Caco-2 (cell line): ENCODE measurements around the gene ZDBF2. TPM values are rescaled to one million over a fixed set of nuclear protein-coding genes. Genes with fewer than 3 reads are reported as not detected.

Experiments
- BruUV-seq: library from RNA; stranded (reverse); fragments of 400-500 nt; replicated peaks from 2 replicates; lab custom pipeline; 2021; lab: Mats Ljungman, UMichigan
- CTCF ChIA-PET: fragments of 300-600 bp; sonication (Branson Sonifier 250); formaldehyde crosslinking; loops from one replicate; lab custom pipeline; 2022; ENCODE audit warnings: antibody characterized with exemption; lab: Charles Lee
- POLR2A ChIA-PET: fragments of 300-600 bp; sonication (Branson Sonifier 250); formaldehyde crosslinking; loops from one replicate; lab custom pipeline; 2022; ENCODE audit warnings: antibody characterized with exemption; lab: Charles Lee
- DNase-seq, 2 experiments: peaks; one replicate each; pipeline versions ENCODE4 v3.0.0 to v3.0.0-alpha.2; 2020 to 2022
- H3K27me3 ChIP-seq: replicated peaks from 2 replicates; pipeline ENCODE4 v1.6.0; 2011; ENCODE audit warnings: low read length; ENCODE audit not compliant: control insufficient read depth, insufficient read depth
- H3K36me3 ChIP-seq: 2 replicates; pipeline ENCODE4 v1.5.1; 2011; ENCODE audit warnings: low read length; ENCODE audit not compliant: control insufficient read depth, insufficient read depth
- H3K4me1 ChIP-seq: fragments of 250-450 bp; sonication (Bioruptor Pico); 2 replicates; pipeline ENCODE4 v1.5.1; 2020; ENCODE audit warnings: mild to moderate bottlenecking
- H3K4me3 ChIP-seq: 2 replicates; pipeline ENCODE4 v1.5.1; 2011; ENCODE audit warnings: low read depth, mild to moderate bottlenecking, control low read depth, low read length
- H3K9me3 ChIP-seq: fragments of 250-450 bp; sonication (Bioruptor Pico); 2 replicates; pipeline ENCODE4 v1.5.1; 2020; ENCODE audit warnings: mild to moderate bottlenecking, moderate library complexity
- H3K27ac Mint-ChIP-seq: one replicate; pipeline ENCODE4 v1.8.0; 2022; ENCODE audit warnings: mixed read lengths; ENCODE audit not compliant: unreplicated experiment
- H3K27me3 Mint-ChIP-seq: one replicate; pipeline ENCODE4 v1.8.0; 2022; ENCODE audit warnings: mixed read lengths; ENCODE audit not compliant: insufficient read depth, unreplicated experiment
- H3K36me3 Mint-ChIP-seq: one replicate; pipeline ENCODE4 v1.8.0; 2022; ENCODE audit warnings: mild to moderate bottlenecking, mixed read lengths; ENCODE audit not compliant: insufficient read depth, unreplicated experiment
- H3K4me1 Mint-ChIP-seq: one replicate; pipeline ENCODE4 v1.8.0; 2022; ENCODE audit warnings: low read depth, mixed read lengths; ENCODE audit not compliant: unreplicated experiment
- H3K4me3 Mint-ChIP-seq: one replicate; pipeline ENCODE4 v1.8.0; 2022; ENCODE audit warnings: mild to moderate bottlenecking, moderate library complexity, mixed read lengths; ENCODE audit not compliant: unreplicated experiment
- H3K9me3 Mint-ChIP-seq: one replicate; pipeline ENCODE4 v1.8.0; 2022; ENCODE audit warnings: mixed read lengths; ENCODE audit not compliant: unreplicated experiment
- CTCF ChIP-seq, 2 experiments: fragments of 200-600 bp in 1 of 2; IDR thresholded peaks; 1 replicate in 1 of 2; 2 replicates in 1 of 2; pipeline versions ENCODE4 v1.5.1 to v1.8.0; 2011 to 2022; ENCODE audit warnings: antibody characterized with exemption in 1 of 2, control low read depth in 1 of 2, inconsistent platforms in 1 of 2, low read depth in 1 of 2, low read length in 1 of 2, mild to moderate bottlenecking in 1 of 2, moderate library complexity in 1 of 2; ENCODE audit not compliant: insufficient read depth in 1 of 2, severe bottlenecking in 1 of 2, unreplicated experiment in 1 of 2
- intact Hi-C: fragments of 100-400 bp; cut with micrococcal nuclease; formaldehyde crosslinking; loops from one replicate; pipeline ENCODE4 v1.10.0; 2022; ENCODE audit not compliant: unreplicated experiment
- total RNA-seq: library from RNA; stranded (reverse); gene quantifications from 2 replicates; pipeline ENCODE4 v1.2.3, GENCODE V29; 2022

The ZDBF2 gene
- total RNA-seq, 1 experiment from 2014 or later = 6.5 TPM

DNA sequence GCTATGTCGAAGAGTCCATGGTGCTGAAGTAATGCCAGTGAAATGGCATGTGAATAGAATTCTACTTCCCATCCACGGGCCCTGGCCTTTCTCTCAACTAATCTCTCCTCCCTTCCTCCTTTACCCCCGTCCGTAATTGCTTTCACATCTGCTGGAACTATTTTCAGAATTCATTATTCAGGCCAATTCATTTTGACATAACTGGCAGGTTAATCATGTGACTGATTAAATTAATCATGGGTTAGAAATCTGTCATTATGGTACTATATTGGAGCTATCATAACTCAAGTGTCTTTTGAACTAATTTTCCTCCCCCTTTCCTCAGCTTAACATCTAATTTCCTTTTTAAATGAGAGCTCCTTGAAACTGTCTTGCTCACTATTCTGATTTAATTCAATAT is 66.9 kb downstream of the ZDBF2 start:
- no peak for DNase-seq
- no peak overlapping the region for H3K4me3 Mint-ChIP-seq
- Histone ChIP-seq H3K36me3 (no peaks in the 10 kb centered on the region; the same call in 1 of the 2 replicates), H3K4me1 (peaks cover 9% of the 10 kb centered on the region; the same call in 1 of the 2 replicates), H3K9me3 (0 out of 2 replicates have a peak, but pooled peaks cover 4% of the 10 kb centered on the region), H3K4me3 (no peak overlapping the region), H3K27me3 (no peaks in the 10 kb centered on the region)
- CTCF ChIA-PET = no interaction called here
- intact Hi-C loops = no loop called here
- TF ChIP-seq CTCF (IDR thresholded peaks at IDR 0.05; ENCODE audit: insufficient read depth in 1 of 2, low read depth in 1 of 2, low read length in 1 of 2, severe bottlenecking in 1 of 2, unreplicated experiment in 1 of 2) = no peak
- no peak overlapping the region for H3K27ac Mint-ChIP-seq
- BruUV-seq = no TSS peak
- no peaks in the 10 kb centered on the region for H3K4me1 Mint-ChIP-seq
- peaks cover 7% of the 10 kb centered on the region for H3K27me3 Mint-ChIP-seq
- H3K36me3 Mint-ChIP-seq = no peaks in the 10 kb centered on the region
- peaks cover 10% of the 10 kb centered on the region for H3K9me3 Mint-ChIP-seq
- POLR2A ChIA-PET = no interaction called here

GRCh38 chr2:206343144-206343543 is 68.7 kb downstream of the ZDBF2 start:
- Mint-ChIP-seq H3K27ac (no peak overlapping the region), H3K27me3 (peaks cover 4% of the 10 kb centered on the region), H3K4me3 (no peak overlapping the region), H3K36me3 (no peaks in the 10 kb centered on the region), H3K9me3 (peaks cover 10% of the 10 kb centered on the region), H3K4me1 (no peaks in the 10 kb centered on the region)
- peaks cover 9% of the 10 kb centered on the region; the same call in 1 of the 2 replicates for H3K4me1 ChIP-seq
- CTCF ChIA-PET = no interaction called here
- no peak overlapping the region for H3K4me3 ChIP-seq
- POLR2A ChIA-PET = no interaction called here
- BruUV-seq = no TSS peak
- no peak for TF ChIP-seq CTCF (IDR thresholded peaks at IDR 0.05; ENCODE audit: insufficient read depth in 1 of 2, low read depth in 1 of 2, low read length in 1 of 2, severe bottlenecking in 1 of 2, unreplicated experiment in 1 of 2)
- intact Hi-C loops = no loop called here
- DNase-seq = no peak
- 0 out of 2 replicates have a peak, but pooled peaks cover 4% of the 10 kb centered on the region for H3K9me3 ChIP-seq
- H3K36me3 ChIP-seq = no peaks in the 10 kb centered on the region; the same call in 1 of the 2 replicates
- H3K27me3 ChIP-seq = no peaks in the 10 kb centered on the region

GRCh38 chr2:206343816-206344215 is 69.4 kb downstream of the ZDBF2 start:
- BruUV-seq = no TSS peak
- Histone ChIP-seq H3K27me3 (no peaks in the 10 kb centered on the region), H3K4me3 (no peak overlapping the region), H3K4me1 (peaks cover 9% of the 10 kb centered on the region; the same call in 1 of the 2 replicates), H3K36me3 (no peaks in the 10 kb centered on the region; the same call in 1 of the 2 replicates), H3K9me3 (0 out of 2 replicates have a peak, but pooled peaks cover 4% of the 10 kb centered on the region)
- peaks cover under 1% of the 10 kb centered on the region for H3K27me3 Mint-ChIP-seq
- H3K27ac Mint-ChIP-seq = no peak overlapping the region
- no peaks in the 10 kb centered on the region for H3K4me1 Mint-ChIP-seq
- H3K36me3 Mint-ChIP-seq = no peaks in the 10 kb centered on the region
- no peak overlapping the region for H3K4me3 Mint-ChIP-seq
- no peak for TF ChIP-seq CTCF (IDR thresholded peaks at IDR 0.05; ENCODE audit: insufficient read depth in 1 of 2, low read depth in 1 of 2, low read length in 1 of 2, severe bottlenecking in 1 of 2, unreplicated experiment in 1 of 2)
- intact Hi-C loops = no loop called here
- ChIA-PET CTCF (no interaction called here), POLR2A (no interaction called here)
- no peak for DNase-seq
- H3K9me3 Mint-ChIP-seq = peaks cover 10% of the 10 kb centered on the region
